H1 (cell line): Measurements from ENCODE around the gene FARP2. TPM values are rescaled to one million over a fixed set of nuclear protein-coding genes. Genes with fewer than 3 reads are reported as not detected.

Experiments used
- CTCF ChIA-PET: fragments of 300-600 bp; sonication (Branson Sonifier 250); formaldehyde crosslinking; loops from one replicate; lab custom pipeline; 2021; ENCODE audit not compliant: partially characterized antibody; lab: Charles Lee
- POLR2A ChIA-PET: fragments of 300-600 bp; sonication (Branson Sonifier 250); formaldehyde crosslinking; loops from one replicate; lab custom pipeline; 2021; ENCODE audit warnings: inconsistent platforms; ENCODE audit not compliant: partially characterized antibody; lab: Charles Lee
- DNase-seq, 2 experiments: peaks; one replicate each; pipeline versions ENCODE4 v3.0.0 to v3.0.0-alpha.2; 2010 to 2022; ENCODE audit warnings: low spot score in 2 of 2, low read depth in 1 of 2, mixed read lengths in 1 of 2
- FAIRE-seq: peaks from 2 replicates; lab custom pipeline; 2011; peaks lifted over from hg19 to GRCh38; lab: Jason Lieb, UNC
- H2AFZ ChIP-seq: 2 replicates; pipeline ENCODE4 v1.8.1; 2012; ENCODE audit warnings: low read length, inconsistent platforms
- H2AK5ac ChIP-seq: 2 replicates; pipeline ENCODE4 v1.6.1; 2013; ENCODE audit warnings: low read depth, low read length
- H2BK120ac ChIP-seq: replicated peaks from 2 replicates; pipeline ENCODE3; 2013; ENCODE audit warnings: low read depth, low read length, inconsistent platforms
- H2BK12ac ChIP-seq: 2 replicates; pipeline ENCODE4 v1.6.1; 2013; ENCODE audit warnings: low read depth, low read length
- H2BK15ac ChIP-seq: 2 replicates; pipeline ENCODE4 v1.6.1; 2013; ENCODE audit warnings: low read length
- H2BK20ac ChIP-seq: 2 replicates; pipeline ENCODE4 v1.6.1; 2013; ENCODE audit warnings: low read length
- H2BK5ac ChIP-seq: 2 replicates; pipeline ENCODE4 v1.6.1; 2013; ENCODE audit warnings: low read depth, low read length
- H3K14ac ChIP-seq: 2 replicates; pipeline ENCODE4 v1.6.1; 2013; ENCODE audit warnings: inconsistent platforms; ENCODE audit not compliant: insufficient read length
- H3K18ac ChIP-seq: 2 replicates; pipeline ENCODE4 v1.6.1; 2013; ENCODE audit warnings: low read length; ENCODE audit errors: extremely low read depth
- H3K23ac ChIP-seq: 2 replicates; pipeline ENCODE4 v1.6.1; 2013; ENCODE audit warnings: inconsistent platforms; ENCODE audit not compliant: insufficient read length
- H3K23me2 ChIP-seq: 2 replicates; pipeline ENCODE4 v1.6.1; 2013; ENCODE audit warnings: low read depth, low read length
- H3K27ac ChIP-seq: 2 replicates; pipeline ENCODE4 v1.6.1; 2011; ENCODE audit warnings: low read depth, low read length, inconsistent platforms
- H3K27me3 ChIP-seq, 4 experiments: replicated peaks in 1 of 4; 1 replicate in 1 of 4; 2 replicates in 3 of 4; pipeline versions ENCODE4 v1.6.1 to v1.8.1; 2011 to 2013; ENCODE audit warnings: low read length in 3 of 4, mild to moderate bottlenecking in 3 of 4, inconsistent platforms in 2 of 4, mixed read lengths in 2 of 4, moderate library complexity in 1 of 4; ENCODE audit not compliant: control insufficient read depth in 3 of 4, insufficient read depth in 3 of 4; ENCODE audit errors: extremely low read depth in 1 of 4
- H3K36me3 ChIP-seq, 4 experiments: 2 replicates each; pipeline versions ENCODE4 v1.6.1 to v1.8.1; 2011 to 2013; ENCODE audit warnings: mild to moderate bottlenecking in 4 of 4, low read length in 3 of 4, moderate library complexity in 2 of 4, control low read depth in 1 of 4, inconsistent platforms in 1 of 4; ENCODE audit not compliant: insufficient read depth in 4 of 4, control insufficient read depth in 2 of 4
- H3K4ac ChIP-seq: replicated peaks from 2 replicates; pipeline ENCODE3; 2013; ENCODE audit warnings: low read length, low read depth, mixed read lengths, inconsistent platforms; ENCODE audit not compliant: insufficient read length
- H3K4me1 ChIP-seq, 4 experiments: replicated peaks in 1 of 4; 1 replicate in 1 of 4; 2 replicates in 3 of 4; pipeline versions ENCODE4 v1.6.1 to v1.8.1; 2011 to 2013; ENCODE audit warnings: low read length in 3 of 4, inconsistent platforms in 2 of 4, mixed read lengths in 1 of 4; ENCODE audit not compliant: insufficient read depth in 4 of 4, control insufficient read depth in 3 of 4
- H3K4me2 ChIP-seq, 2 experiments: 2 replicates each; pipeline versions ENCODE4 v1.6.1 to v1.8.1; 2011 to 2013; ENCODE audit warnings: low read depth in 2 of 2, low read length in 2 of 2, control low read depth in 1 of 2, inconsistent platforms in 1 of 2, mild to moderate bottlenecking in 1 of 2; ENCODE audit not compliant: insufficient read depth in 1 of 2
- H3K4me3 ChIP-seq, 4 experiments: fragments of 200-600, 300-600 bp in 1 of 4; sonication (generic), shearing (Covaris generic), sonication (Bioruptor Twin) in 1 of 4; 2 replicates each; pipeline versions ENCODE4 v1.5.1 to v1.8.1; 2011 to 2016; ENCODE audit warnings: low read length in 4 of 4, low read depth in 3 of 4, control low read depth in 2 of 4, inconsistent platforms in 2 of 4, mild to moderate bottlenecking in 2 of 4, mixed read lengths in 1 of 4, moderate library complexity in 1 of 4; ENCODE audit not compliant: insufficient read depth in 2 of 4; ENCODE audit errors: extremely low read depth in 1 of 4
- H3K56ac ChIP-seq: replicated peaks from 2 replicates; pipeline ENCODE3; 2013; ENCODE audit warnings: low read depth, mild to moderate bottlenecking, mixed read lengths, low read length, inconsistent platforms; ENCODE audit not compliant: insufficient read length
- H3K79me1 ChIP-seq: 2 replicates; pipeline ENCODE4 v1.6.1; 2013; ENCODE audit warnings: low read depth, low read length, control low read depth
- H3K79me2 ChIP-seq, 2 experiments: 2 replicates each; pipeline versions ENCODE4 v1.6.1 to v1.8.1; 2012 to 2013; ENCODE audit warnings: low read length in 2 of 2, mild to moderate bottlenecking in 2 of 2, inconsistent platforms in 1 of 2; ENCODE audit not compliant: insufficient read depth in 2 of 2, control insufficient read depth in 1 of 2
- H3K9ac ChIP-seq, 4 experiments: replicated peaks in 1 of 4; 1 replicate in 1 of 4; 2 replicates in 3 of 4; pipeline versions ENCODE4 v1.6.1 to v1.8.1; 2011 to 2013; ENCODE audit warnings: low read depth in 3 of 4, low read length in 3 of 4, control low read depth in 2 of 4, mild to moderate bottlenecking in 2 of 4, moderate library complexity in 2 of 4, inconsistent platforms in 1 of 4; ENCODE audit errors: extremely low read depth in 1 of 4
- H3K9me3 ChIP-seq, 2 experiments: 2 replicates each; pipeline versions ENCODE4 v1.6.1 to v1.8.1; 2012 to 2013; ENCODE audit warnings: mild to moderate bottlenecking in 2 of 2, moderate library complexity in 2 of 2, control low read depth in 1 of 2, inconsistent platforms in 1 of 2, low read depth in 1 of 2, low read length in 1 of 2, mixed read lengths in 1 of 2; ENCODE audit not compliant: insufficient read depth in 2 of 2
- H4K20me1 ChIP-seq, 2 experiments: replicated peaks in 1 of 2; 2 replicates each; pipeline versions ENCODE3 to v1.8.1; 2011 to 2013; ENCODE audit warnings: inconsistent platforms in 2 of 2, low read length in 2 of 2, mild to moderate bottlenecking in 1 of 2; ENCODE audit not compliant: insufficient read depth in 2 of 2, control insufficient read depth in 1 of 2
- H4K5ac ChIP-seq: 2 replicates; pipeline ENCODE4 v1.6.1; 2013; ENCODE audit warnings: low read length, low read depth, mixed read lengths, inconsistent platforms; ENCODE audit not compliant: insufficient read length
- H4K8ac ChIP-seq: 2 replicates; pipeline ENCODE4 v1.8.0; 2013; ENCODE audit warnings: mild to moderate bottlenecking, moderate library complexity, low read length, inconsistent platforms; ENCODE audit not compliant: insufficient read depth; ENCODE audit errors: extremely low read depth
- H4K91ac ChIP-seq: replicated peaks from 2 replicates; pipeline ENCODE3; 2013; ENCODE audit warnings: low read length, mixed read lengths, inconsistent platforms; ENCODE audit not compliant: insufficient read length
- BACH1 ChIP-seq: IDR thresholded peaks from 2 replicates; pipeline ENCODE4 v1.6.1; 2012; ENCODE audit warnings: low read length, improper control_type of control experiment
- BCL11A ChIP-seq, 2 experiments: IDR thresholded peaks; one replicate each; pipeline ENCODE4 v1.6.1; 2011; ENCODE audit warnings: low read depth in 2 of 2, low read length in 2 of 2, mild to moderate bottlenecking in 2 of 2
- CTCF ChIP-seq, 3 experiments: IDR thresholded peaks; 1 replicate in 2 of 3; 2 replicates in 1 of 3; pipeline versions ENCODE4 v1.5.1 to v1.6.1; 2011; ENCODE audit warnings: low read length in 3 of 3, mild to moderate bottlenecking in 3 of 3, inconsistent platforms in 2 of 3, low read depth in 1 of 3, moderate library complexity in 1 of 3; ENCODE audit not compliant: insufficient read depth in 1 of 3; ENCODE audit errors: control extremely low read depth in 1 of 3
- MAFK ChIP-seq: IDR thresholded peaks from 2 replicates; pipeline ENCODE4 v1.6.1; 2012; ENCODE audit warnings: low read depth, mild to moderate bottlenecking, improper control_type of control experiment, low read length
- SIN3A ChIP-seq, 2 experiments: IDR thresholded peaks in 1 of 2; conservative IDR thresholded peaks in 1 of 2; 2 replicates each; pipeline ENCODE4 v1.6.1; 2011 to 2012; ENCODE audit warnings: low read length in 2 of 2, improper control_type of control experiment in 1 of 2, low read depth in 1 of 2, mild to moderate bottlenecking in 1 of 2
- WGBS, 2 experiments: shearing (Covaris generic) in 1 of 2; methylation state at CpG; one replicate each; pipeline versions ENCODE4 v1.1.6 to v1.1.7; 2013 to 2015; ENCODE audit warnings: low lambda C conversion rate in 2 of 2, mixed read lengths in 2 of 2, inconsistent platforms in 1 of 2, low coverage in 1 of 2, missing lambda C conversion rate in 1 of 2; ENCODE audit not compliant: insufficient replicate concordance in 2 of 2, insufficient coverage in 1 of 2, insufficient read length in 1 of 2; ENCODE audit errors: extremely low coverage in 1 of 2, missing lambda C conversion rate in 1 of 2; 5-methylcytosine and 5-hydroxymethylcytosine counted together
- long read RNA-seq, 2 experiments: library from RNA in 1 of 2; library from capped mRNA in 1 of 2; stranded (forward); transcript quantifications; one replicate each; pipeline ENCODE4 v2.0.0, GENCODE V29; 2021; ENCODE audit warnings: inconsistent platforms in 1 of 2
- polyA minus RNA-seq, 3 experiments: library from RNA; depleted of rRNA, polyadenylated mRNA; stranded (reverse); fragments of >200 nt; gene quantifications; 1 replicate in 2 of 3; 2 replicates in 1 of 3; pipeline ENCODE4 v1.2.3, GENCODE V29; 2011
- polyA plus RNA-seq, 7 experiments: library from polyadenylated mRNA; depleted of rRNA in 3 of 7; stranded (reverse) in 5 of 7; unstranded in 2 of 7; fragments of >200 nt in 5 of 7; fragments of 200-250 nt in 2 of 7; gene quantifications; 1 replicate in 5 of 7; 2 replicates in 1 of 7; 4 replicates in 1 of 7; pipeline versions ENCODE4 v1.2.1 to v1.2.3, GENCODE V29; 2011 to 2013; ENCODE audit warnings: missing spikeins in 2 of 7, mixed read lengths in 2 of 7
- total RNA-seq: library from RNA; stranded (reverse); fragmentation: NEBNext Ultra II Directional; extraction: Animal tissue kit (Norgen Biotek cat#: 25700); gene quantifications from 2 replicates; pipeline ENCODE4 v1.2.1, GENCODE V29; 2021

Gene FARP2
- total RNA-seq (33.4 and 35.7 TPM in 2 replicates), polyA plus RNA-seq (2011; rRNA removed) (12.4 and 12.7 TPM in 2 replicates), polyA minus RNA-seq (2011; rRNA and poly(A)+ RNA removed) (34.4 and 36.1 TPM in 2 replicates)
- 11.9 TPM for polyA plus RNA-seq (2011; cell fraction: cytosol; rRNA removed)
- polyA plus RNA-seq (2011; cell fraction: nucleus; rRNA removed), result 25.5 TPM
- 12.1 to 18.4 TPM (median 17.0 TPM) in 4 replicates for polyA plus RNA-seq (2012, experiment 1 of 2)
- polyA plus RNA-seq (2012, experiment 2 of 2), result 4.6 TPM
- polyA plus RNA-seq (2013, experiment 1 of 2), result 12.1 TPM
- 11.4 TPM for polyA plus RNA-seq (2013, experiment 2 of 2)
- 14.8 TPM for polyA minus RNA-seq (2011; cell fraction: cytosol; rRNA and poly(A)+ RNA removed)
- 40.0 TPM for polyA minus RNA-seq (2011; cell fraction: nucleus; rRNA and poly(A)+ RNA removed)
- long read RNA-seq, experiment 1, partial matches to known transcripts, result 2 of 15 reads
- long read RNA-seq, experiment 1, other reads (novel, unspliced or antisense), result 11 of 15 reads
- long read RNA-seq, experiment 2, partial matches to known transcripts, result 0 of 2 reads
- long read RNA-seq, experiment 2, other reads (novel, unspliced or antisense), result 2 of 2 reads

- H3K4me2 ChIP-seq, result peak within 1 kb of the TSS; percentile 82 to 98
- POLR2A ChIA-PET, result interaction anchor here (1.4 to 1.7 kb wide), 2 partner anchors 16 to 41 kb away, joined by 6 to 7 read pairs; partner anchors contain the start of genes HDLBP and SEPTIN2
- peaks cover 7% of the 10 kb centered on the region; the same call in 1 of the 2 replicates for H3K79me1 ChIP-seq
- H3K79me2 ChIP-seq, result peaks cover 0 to 45% of the 10 kb centered on the region in 2 experiments; a peak in 3 of 4 replicates
- H4K20me1 ChIP-seq, result peaks cover 5 to 12% of the 10 kb centered on the region in 2 experiments
- peaks cover 5 to 30% (median 21%) of the 10 kb centered on the region in 4 experiments for H3K36me3 ChIP-seq
- H3K27ac ChIP-seq, result peak within 1 kb of the TSS; percentile 73
- no peaks in the 10 kb centered on the region for H3K27me3 ChIP-seq
- H2BK5ac ChIP-seq, result peak within 1 kb of the TSS; percentile 56
- H4K8ac ChIP-seq, result peak within 1 kb of the TSS; percentile 88
- peaks cover 1 to 10% (median 7%) of the 10 kb centered on the region in 4 experiments; a peak in 6 of 7 replicates for H3K4me1 ChIP-seq
- no peaks in the 10 kb centered on the region for H3K9me3 ChIP-seq
- H3K23ac ChIP-seq, result no peak within 1 kb of the TSS
- DNase-seq (peak; percentile 96 to 97), FAIRE-seq (no peak)
- H2BK120ac ChIP-seq, result no peak within 1 kb of the TSS
- peak within 1 kb of the TSS; percentile 32 for H4K5ac ChIP-seq
- H3K18ac ChIP-seq, result peak within 1 kb of the TSS; percentile 64
- H3K14ac ChIP-seq, result no peak within 1 kb of the TSS
- peak within 1 kb of the TSS; percentile 49 to 79 (median 54) for H3K9ac ChIP-seq
- no peak within 1 kb of the TSS for H3K4ac ChIP-seq
- WGBS, 2 experiments, result 2% methylated on average over 35 of the region's 101 CpGs; no CpG with 5 or more reads in 1 of the 2 experiments
- CTCF ChIA-PET, result interaction anchor here (0.8 kb wide), 1 partner anchor 513 kb away, joined by 3 read pairs; no protein-coding TSS in a partner anchor
- no peak within 1 kb of the TSS for H2BK15ac ChIP-seq
- no peak within 1 kb of the TSS for H2BK20ac ChIP-seq
- H3K23me2 ChIP-seq, result peaks cover 9% of the 10 kb centered on the region
- no peak within 1 kb of the TSS for H2AK5ac ChIP-seq
- H3K56ac ChIP-seq, result no peak within 1 kb of the TSS
- peak within 1 kb of the TSS; percentile 66 to 85 (median 74) for H3K4me3 ChIP-seq
- no peak within 1 kb of the TSS for H2BK12ac ChIP-seq
- H2AFZ ChIP-seq, result no peak within 1 kb of the TSS
- H4K91ac ChIP-seq, result no peak within 1 kb of the TSS
- TF ChIP-seq MAFK, result no peak
- TF ChIP-seq SIN3A (conservative IDR thresholded peaks at IDR 0.05 in 1 of 2, IDR thresholded peaks at IDR 0.05 in 1 of 2; ENCODE audit: low read depth in 1 of 2, low read length in 2 of 2), result peak; percentile 11 to 45; a peak in 1 of 4 replicates
- peak in 1 of 3 experiments; percentile 3; a peak in 1 of 4 replicates for TF ChIP-seq CTCF (IDR thresholded peaks at IDR 0.05; ENCODE audit: control extremely low read depth in 1 of 3, insufficient read depth in 1 of 3, low read depth in 1 of 3, low read length in 3 of 3)
- TF ChIP-seq BACH1, result peak; percentile 33; the same call in 1 of the 2 replicates
- TF ChIP-seq BCL11A (IDR thresholded peaks at IDR 0.05; ENCODE audit: low read depth in 2 of 2, low read length in 2 of 2), result no peak
These were observed at the start of gene FARP2 for GRCh38 chr2:241355983-241356870. Gene FARP2, plus strand, starts transcription at chr2:241356285. Its CDS starts 16,823 bp downstream, at chr2:241373108.
